Measurements from ENCODE around the gene LEFTY2.
"Not testable (repeated sequence)": the region's sequence is repeated elsewhere in the genome, so short reads cannot be mapped to it uniquely, and the experiment has no call there.

Gene LEFTY2, protein sequence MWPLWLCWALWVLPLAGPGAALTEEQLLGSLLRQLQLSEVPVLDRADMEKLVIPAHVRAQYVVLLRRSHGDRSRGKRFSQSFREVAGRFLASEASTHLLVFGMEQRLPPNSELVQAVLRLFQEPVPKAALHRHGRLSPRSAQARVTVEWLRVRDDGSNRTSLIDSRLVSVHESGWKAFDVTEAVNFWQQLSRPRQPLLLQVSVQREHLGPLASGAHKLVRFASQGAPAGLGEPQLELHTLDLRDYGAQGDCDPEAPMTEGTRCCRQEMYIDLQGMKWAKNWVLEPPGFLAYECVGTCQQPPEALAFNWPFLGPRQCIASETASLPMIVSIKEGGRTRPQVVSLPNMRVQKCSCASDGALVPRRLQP

DNA sequence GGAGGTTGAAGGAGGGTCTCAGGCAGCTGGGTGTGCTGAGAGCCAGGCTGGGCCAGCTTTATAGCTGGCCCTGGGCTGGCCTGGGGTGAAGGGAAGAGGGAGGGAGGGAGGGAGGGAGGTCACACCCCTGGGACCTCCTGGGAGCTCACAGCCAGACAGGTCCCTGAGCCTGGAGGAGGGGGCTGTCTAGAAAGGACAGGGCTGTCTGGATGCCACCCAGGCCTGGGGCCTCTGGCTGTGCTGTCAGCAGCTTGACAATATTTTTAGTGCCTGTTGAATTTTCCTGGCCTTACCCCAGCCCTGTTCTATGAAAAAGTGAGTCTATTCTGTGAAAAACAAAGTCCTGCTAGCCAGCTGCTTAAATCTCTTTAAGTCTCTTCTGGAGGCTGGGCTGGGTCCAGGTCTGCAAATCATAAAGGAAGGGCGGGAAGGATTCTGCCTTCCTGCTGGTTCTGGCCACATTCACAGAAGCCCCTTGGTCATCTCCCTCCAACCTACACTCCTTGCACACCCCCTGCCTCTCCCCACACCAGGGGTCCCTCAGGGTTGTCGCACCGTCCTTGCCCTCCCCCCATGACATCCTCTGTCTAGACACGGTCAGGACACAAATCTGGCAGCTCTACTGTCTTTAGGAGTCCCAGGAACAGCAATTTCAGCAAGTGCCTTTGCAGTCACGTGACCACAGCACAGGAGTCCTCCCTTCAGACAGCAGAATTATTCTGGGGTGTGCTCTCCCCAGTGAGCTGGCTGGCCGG, at the start of gene LEFTY2:
Gene LEFTY2 (minus strand): TSS at position 34 of the 755 bp plus-strand sequence. CDS start 80 bp downstream, outside the sequence.
- no peak for DNase-seq (ENCODE audit: low read depth)

DNA sequence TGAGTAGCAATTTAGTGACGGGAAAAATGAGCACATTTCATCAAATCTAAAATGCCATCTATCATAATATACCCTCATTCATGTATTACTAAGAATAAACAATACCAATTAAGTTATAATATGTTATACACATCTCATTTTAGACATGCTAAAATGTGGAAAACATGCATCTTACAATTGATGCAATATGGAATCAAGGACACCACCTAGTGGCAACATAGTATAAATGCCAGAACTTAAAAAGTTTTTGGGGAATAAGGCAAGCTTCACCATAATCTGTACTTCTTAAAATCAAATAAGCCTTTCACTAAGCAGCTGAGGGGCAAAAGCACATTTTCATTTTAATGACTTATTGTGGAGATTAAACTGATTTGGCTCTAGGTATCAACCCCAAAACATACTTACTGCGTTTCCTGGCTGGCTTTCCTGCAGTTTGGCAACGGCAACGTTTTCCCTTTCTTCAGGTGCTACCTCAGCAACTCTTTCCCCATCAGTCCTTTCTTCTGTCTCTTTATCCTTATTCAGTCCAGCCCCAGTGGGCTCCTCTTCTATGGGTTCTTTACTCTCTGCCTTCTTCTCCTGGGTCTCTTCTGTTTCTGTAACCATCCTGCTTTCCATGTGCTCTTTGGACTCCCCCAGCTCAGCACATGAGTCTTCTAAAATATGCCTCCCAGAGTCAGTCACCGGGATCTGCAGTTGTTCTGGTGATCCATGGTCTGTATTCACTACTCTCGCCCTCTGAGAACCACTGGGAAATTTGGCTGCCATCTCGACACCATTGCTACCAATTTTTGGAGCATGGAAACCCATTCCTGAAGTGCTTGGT, 46.7 kb upstream of the LEFTY2 start:
- DNase-seq (ENCODE audit: low read depth): no peak

DNA sequence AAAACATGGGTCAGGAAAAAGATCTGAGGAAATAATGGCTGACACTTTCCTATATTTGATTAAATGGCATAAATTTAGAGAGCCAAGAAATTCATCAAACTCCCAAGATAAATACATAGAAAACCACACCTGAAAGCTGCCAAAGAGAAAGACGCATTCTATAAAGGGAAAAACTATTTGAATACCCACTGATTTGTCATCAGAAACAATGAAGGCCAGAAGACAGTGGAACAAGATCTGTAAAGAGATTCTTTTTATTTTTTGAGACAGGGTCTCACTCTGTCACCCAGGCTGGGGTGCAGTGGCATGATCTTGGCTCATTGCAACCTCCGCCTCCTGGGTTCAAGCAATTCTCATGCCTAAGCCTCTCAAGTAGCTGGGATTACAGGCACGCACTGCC, 40.7 kb upstream of the LEFTY2 start:
- DNase-seq (ENCODE audit: low read depth): no peak

DNA sequence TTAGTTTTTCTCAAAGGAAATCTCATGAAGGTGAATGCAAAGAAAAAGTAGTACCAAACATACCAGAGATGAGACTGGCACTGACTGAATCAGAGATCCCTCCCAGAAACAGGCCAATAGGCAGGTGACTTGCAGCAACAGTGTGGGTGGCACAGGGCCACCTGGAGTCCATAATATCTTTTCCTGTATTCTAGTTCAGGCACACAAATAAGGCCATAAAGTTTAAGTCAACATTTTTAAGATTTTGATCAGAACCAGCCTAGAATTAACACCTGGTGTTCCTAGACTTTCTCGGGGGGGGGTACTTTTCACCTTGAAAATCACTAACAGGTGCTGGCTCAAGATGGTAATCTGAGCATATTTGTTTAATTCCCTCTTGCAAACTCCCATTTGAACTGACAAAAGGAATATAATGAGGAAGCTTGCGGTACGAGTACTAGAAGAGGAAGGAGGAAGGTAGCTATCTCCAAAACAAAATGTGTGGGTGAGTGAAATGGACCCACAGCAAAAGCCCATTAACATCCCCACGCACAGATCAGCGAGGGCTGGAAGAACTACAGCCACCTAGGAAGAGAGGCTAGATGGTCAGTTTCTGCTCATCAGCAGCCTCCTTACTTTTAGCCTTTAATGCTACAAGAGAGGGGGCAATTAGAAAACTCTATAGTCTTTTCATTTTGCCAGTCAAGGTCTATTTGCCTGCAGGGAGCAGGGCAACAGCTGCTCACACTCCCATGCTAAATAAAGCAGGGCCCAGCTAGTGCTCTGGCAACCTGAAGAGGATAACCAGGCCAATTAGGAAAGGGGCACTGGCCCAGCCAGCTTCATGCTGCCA, 39.2 kb upstream of the LEFTY2 start:
- DNase-seq (ENCODE audit: low read depth): no peak

DNA sequence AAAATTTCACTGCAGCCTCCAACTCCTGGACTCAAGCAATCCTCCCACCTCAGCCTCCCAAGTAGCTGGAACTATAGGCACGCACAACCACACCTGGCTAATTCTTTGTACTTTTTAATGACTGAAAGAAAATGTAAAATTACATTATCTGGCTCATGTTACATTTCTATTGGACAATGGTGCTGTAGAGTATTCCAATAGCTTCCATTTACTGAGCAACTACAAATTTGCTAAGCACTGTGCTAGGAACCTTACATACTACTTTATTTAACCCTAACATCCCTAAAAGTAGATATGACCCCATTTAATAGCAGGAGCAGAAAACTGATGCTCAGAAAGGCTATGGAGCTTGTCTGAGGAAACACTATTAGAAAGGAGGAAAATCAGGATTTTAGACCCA, 38.4 kb upstream of the LEFTY2 start:
- no peak for DNase-seq (ENCODE audit: low read depth)

DNA sequence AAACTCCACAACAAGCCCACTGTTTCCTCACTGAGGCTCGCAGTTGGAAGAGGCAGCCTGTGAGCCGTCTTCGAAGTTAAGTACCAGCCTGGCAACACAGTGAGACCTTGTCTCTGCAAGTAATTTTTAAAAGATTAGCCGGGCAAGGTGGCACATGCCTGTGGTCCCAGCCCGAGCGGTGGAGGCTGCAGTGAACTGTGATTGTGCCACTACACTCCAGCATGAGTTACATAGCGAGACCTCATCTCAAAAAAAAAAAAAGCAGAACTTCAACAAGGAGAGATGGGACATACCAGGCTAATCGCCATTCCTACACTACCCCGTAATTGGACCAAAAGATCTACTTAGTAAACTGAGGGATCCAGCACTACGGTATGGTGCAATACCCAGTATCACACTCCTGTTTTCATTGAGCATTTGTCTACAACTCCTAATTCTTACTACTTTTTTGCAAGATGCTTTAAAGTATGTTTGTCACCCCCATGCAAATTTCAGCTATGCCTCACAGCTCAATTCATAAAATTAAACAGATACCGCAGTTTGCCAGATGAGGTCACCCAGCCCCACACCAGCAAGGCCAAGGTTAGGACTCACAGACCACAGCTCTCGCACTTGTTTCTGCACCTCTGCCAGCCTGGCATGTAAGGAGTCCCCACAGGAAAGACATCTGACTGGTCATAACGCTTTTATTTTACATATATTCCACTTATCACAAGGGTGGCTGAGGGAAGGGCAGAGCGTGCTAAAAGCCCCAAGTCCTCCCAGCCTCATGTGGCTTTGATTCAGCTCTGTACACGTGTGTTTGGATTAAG, 37.1 kb upstream of the LEFTY2 start:
- DNase-seq (ENCODE audit: low read depth): no peak

DNA sequence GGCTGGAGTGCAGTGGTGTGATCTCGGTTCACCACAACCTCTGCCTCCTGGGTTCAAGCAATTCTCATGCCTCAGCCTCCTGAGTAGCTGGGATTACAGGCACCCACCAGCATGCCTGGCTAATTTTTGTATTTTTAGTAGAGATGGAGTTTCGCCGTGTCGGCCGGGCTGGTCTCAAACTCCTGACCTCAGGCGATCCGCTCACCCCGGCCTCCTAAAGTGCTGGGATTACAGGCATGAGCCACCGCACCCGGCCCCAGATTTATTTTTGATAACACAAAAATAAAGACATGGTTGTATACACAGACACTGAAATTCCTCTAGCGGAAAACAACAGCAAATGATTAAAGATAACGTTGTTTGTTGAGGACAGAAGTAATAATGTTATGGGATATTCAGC, 34.1 kb upstream of the LEFTY2 start:
- not testable (repeated sequence) for DNase-seq (ENCODE audit: low read depth)

DNA sequence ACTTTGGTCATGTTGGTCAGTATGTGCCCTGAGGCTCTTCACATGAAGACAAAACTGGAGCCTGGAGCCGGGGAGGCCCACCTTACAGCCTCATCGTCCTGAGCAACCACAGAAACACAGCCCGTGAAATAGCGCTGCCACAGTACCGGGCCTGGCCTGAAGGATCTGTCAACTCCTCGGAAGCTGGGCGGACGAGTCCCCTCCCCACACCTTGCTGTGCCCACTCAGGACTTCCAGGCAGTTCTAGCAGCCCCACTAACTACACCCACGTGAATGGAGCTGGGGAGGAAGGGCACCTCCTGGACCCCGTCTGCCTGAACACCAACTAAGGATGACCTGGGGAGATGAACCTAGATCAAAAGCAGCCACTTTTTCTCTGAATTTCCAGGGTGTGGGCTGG, 33.4 kb upstream of the LEFTY2 start:
- no peak for DNase-seq (ENCODE audit: low read depth)

DNA sequence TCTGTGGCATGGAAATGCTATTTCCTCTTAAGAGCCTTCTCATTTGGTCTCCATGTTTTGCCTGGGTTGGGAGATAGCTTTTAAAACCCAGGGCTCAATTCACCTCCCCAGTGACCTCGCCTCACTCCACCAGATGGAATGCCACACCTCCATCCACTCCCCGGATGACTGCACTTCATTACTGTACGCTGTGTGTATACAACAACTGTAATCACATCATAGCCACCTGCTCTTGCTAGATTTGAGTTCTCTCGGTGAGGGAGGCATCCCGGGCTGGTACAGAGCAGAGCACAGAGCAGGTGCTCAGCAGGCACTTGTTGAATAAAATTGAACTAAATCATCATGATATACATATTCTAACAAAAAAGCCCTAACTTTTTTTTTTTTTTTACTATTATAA, 32.1 kb upstream of the LEFTY2 start:
- DNase-seq (ENCODE audit: low read depth): no peak

DNA sequence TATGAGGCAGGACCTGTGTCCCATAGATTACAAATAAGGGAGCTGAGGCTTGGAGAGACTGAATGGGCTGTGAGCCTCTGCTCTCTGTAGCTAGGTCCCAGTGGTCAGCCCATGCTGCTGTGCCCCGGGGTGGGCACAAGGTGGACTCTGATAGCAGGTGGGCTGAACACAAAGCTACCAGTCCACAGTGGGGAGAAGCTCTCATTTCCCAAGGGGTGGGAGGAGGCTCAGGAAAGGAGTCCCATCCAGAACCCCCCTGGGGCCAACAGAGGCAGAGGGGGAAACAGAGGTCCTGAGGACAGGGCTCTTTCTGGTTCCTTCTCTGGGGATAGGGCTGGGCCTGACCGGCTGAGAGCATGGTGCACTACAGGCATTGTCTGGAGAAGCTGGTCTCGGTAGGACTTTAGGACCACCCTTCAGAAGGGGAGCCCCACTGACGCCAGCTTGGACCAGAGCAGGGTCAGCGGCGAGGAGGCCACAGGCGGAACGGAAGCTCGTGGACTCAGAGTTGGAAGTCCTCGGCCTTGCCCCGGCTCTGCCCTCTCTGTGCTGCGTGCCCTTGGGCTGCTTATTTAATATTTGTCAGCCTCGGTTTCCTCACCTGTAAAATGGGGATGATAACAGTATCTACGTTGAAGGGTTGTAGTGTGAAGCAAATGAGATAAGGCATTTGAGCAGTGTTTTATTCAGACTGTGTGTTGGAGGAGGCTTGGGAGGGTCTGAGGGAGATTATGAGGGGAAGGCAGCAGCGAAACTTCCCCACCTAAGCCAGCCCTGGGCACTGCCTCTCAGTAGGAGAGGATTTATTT, 31.5 kb upstream of the LEFTY2 start:
- no peak for DNase-seq (ENCODE audit: low read depth)

DNA sequence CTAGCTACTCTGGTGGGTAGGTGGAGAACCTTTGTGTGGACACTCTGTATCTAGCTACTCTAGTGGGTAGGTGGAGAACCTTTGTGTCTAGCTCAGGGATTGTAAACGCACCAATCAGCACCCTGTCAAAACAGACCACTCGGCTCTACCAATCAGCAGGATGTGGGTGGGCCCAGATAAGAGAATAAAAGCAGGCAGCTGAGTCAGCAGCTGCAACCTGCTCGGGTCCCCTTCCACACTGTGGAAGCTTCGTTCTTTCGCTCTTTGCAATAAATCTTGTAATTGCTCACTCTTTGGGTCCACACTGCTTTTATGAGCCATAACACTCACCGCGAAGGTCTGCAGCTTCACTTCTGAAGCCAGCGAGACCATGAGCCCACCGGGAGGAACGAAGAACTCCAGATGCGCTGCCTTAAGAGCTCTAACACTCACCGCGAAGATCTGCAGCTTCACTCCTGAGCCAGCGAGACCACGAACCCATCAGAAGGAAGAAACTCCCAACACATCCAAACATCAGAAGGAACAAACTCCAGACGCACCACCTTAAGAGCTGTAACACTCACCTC, 29.7 kb upstream of the LEFTY2 start:
- not testable (repeated sequence) for DNase-seq (ENCODE audit: low read depth)

DNA sequence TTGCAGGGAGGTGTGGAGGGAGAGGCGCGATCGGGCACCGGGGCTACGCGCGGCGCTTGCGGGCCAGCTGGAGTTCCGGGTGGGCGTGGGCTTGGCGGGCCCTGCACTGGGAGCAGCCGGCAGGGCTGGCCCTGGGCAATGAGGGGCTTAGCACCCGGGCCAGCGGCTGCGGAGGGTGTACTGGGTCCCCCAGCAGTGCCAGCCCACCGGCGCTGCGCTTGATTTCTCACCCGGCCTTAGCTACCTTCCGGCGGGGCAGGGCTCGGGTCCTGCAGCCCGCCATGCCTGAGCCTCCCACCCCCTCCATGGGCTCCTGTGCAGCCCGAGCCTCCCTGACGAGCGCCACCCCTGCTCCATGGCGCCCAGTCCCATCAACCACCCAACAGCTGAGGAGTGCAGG, 28.7 kb upstream of the LEFTY2 start:
- DNase-seq (ENCODE audit: low read depth): not testable (repeated sequence)

DNA sequence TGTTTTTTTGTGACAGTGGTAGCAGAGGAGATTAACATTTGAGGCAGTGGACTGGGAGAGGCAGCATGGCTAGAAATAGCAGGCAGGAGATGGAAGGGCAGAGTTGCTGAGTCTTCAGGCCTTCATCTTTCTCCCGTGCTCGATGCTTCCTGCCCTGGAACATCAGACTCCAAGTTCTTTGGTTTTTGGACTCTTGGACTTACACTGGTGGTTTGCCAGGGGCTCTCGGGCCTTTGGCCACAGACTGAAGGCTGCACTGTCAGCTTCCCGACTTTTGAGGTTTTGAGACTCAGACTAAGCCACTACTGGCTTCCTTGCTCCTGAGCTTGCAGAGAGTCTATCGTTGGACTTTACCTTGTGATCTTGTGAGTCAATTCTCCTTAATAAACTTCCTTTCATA, 24.2 kb upstream of the LEFTY2 start:
- DNase-seq (ENCODE audit: low read depth): no peak

DNA sequence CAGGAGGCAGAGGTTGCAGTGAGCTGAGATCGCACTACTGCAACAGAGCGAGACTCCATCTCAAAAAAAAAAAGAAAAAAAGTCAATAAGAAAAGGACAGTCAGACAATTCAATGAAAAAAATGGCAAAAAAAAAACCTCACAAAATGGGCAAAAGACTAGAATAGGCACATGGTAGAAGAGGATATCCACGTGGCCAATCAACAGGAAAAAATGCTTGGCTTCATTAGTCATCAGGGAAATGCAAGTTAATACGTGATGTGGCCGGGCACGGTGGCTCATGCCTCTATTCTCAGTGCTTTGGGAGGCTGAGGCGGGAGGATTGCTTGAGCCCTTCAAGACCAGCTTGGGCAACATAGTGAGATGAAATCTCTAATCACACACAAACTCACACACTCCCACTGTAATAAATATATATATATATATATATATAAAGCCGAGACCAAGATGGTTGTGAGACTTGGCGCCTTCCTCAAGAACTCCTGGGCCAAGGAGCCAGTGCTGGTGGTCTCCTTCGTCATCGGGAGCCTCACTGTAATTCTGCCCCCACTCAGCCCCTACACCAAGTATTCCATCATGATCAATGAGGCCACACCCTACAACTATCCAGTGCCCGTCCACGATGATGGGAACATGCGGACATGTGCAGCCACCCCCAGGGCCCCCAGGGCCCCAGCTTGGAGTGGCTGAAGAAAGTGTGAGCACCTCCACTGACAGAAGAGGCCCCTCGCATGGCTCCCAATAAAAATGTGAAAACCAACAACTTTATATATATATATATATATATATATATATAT, 22.9 kb upstream of the LEFTY2 start:
- DNase-seq (ENCODE audit: low read depth): no peak

DNA sequence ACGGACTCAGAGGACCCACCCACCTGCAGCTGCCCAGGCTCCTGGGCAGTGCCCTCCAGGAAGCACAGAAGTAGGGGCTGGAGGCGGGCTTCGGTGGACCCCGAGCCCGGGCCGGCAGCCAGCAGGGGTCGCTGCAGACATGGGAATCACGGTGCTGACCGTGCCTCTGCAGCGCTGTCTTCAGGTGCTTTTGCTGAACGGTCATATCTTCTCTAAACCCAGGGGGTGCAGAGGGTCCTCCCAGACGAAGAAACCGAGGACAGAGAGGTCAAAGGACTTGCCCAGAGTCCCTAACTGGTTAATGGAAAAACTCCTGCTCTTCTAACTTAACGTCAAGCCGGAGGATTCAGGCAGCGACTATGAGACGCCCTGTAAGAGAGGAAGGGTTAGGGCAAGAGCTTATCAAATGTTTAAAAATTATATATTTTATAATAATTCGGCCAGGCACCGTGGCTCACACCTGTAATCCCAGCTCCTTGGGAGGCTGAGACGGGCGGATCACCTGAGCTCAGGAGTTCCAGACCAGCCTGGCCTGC, 21.5 kb upstream of the LEFTY2 start:
- no peak for DNase-seq (ENCODE audit: low read depth)

DNA sequence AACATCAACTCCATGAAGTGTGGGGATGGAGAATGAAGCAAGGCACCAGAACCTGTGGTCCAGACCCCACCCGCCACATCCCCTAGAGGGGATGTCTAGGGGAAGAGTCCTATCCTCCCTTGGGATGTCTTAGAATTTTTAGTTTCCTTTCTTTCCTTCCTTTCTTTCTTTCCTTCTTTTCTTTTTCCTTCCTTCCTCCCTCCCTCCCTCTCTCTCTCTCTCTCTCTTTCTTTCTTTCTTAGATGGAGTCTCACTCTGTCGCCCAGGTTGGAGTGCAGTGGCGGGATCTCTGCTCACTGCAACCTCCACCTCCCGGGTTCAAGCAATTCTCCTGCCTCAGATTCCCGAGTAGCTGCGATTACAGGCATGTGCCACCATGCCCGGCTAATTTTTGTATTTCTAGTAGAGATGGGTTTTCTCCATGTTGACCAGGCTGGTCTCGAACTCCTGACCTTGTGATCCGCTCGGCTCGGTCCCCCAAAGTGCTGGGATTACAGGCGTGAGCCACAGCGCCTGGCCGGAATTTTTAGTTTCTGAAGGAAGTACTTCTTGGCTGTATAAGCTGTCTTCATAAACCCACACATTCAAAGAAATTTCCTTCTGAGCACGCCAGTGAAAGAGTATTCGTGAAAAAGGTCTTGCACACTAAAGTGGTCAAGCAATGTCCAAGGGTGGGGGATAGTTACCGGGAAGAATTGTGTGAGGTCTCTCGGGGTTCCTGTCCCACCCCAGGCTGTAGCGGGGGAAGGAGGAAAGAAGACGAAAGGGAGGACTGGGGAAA, 20.8 kb upstream of the LEFTY2 start:
- no peak for DNase-seq (ENCODE audit: low read depth)

DNA sequence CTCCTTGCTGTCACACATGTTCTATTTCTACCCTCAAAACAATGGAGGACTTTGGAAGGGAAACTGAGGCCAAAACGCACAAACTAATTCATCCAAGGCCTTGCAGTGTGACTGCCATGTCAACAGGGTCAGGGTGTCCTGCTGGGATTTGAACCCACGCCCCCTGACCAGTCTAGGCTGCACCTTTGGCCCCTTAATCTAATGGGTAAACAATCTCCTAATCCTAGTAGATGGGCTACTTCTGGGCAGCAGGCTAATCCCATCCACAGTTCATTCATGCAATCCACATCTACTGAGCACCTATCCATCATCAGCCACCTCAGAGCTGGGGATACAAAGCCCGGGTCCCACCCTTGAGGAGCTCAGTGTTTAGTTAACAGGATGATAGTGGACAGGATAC, 17.0 kb upstream of the LEFTY2 start:
- DNase-seq (ENCODE audit: low read depth): no peak

DNA sequence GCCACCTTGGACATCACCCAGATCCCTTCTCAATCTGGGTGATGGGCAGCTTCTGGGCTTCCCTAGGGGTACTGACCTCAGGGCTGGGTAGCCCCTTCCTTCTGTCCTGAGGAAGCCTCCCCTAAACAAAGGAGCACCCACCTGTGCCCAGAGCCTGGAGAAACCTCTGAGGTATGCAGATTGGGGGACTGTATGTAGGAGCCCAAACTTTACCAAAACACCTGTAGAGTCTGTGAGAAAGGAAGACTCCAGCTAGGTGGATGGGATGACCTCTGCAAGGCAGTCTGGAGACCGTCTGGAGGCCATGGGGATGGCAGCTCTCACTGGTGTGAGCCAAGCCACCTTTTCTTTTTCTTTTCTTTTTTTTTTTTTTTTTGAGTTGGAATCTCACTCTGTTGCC, 13.7 kb upstream of the LEFTY2 start:
- DNase-seq (ENCODE audit: low read depth): no peak
